Fibroblast of upper back skin (primary cell): ENCODE data around the gene CLDN10.
"Not testable (repeated sequence)": the region's sequence is repeated elsewhere in the genome, so short reads cannot be mapped to it uniquely, and the experiment has no call there.

Source experiments
- DNase-seq: peaks from one replicate; pipeline ENCODE4 v3.0.0-alpha.2; 2013

Gene CLDN10, protein sequence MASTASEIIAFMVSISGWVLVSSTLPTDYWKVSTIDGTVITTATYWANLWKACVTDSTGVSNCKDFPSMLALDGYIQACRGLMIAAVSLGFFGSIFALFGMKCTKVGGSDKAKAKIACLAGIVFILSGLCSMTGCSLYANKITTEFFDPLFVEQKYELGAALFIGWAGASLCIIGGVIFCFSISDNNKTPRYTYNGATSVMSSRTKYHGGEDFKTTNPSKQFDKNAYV

DNA sequence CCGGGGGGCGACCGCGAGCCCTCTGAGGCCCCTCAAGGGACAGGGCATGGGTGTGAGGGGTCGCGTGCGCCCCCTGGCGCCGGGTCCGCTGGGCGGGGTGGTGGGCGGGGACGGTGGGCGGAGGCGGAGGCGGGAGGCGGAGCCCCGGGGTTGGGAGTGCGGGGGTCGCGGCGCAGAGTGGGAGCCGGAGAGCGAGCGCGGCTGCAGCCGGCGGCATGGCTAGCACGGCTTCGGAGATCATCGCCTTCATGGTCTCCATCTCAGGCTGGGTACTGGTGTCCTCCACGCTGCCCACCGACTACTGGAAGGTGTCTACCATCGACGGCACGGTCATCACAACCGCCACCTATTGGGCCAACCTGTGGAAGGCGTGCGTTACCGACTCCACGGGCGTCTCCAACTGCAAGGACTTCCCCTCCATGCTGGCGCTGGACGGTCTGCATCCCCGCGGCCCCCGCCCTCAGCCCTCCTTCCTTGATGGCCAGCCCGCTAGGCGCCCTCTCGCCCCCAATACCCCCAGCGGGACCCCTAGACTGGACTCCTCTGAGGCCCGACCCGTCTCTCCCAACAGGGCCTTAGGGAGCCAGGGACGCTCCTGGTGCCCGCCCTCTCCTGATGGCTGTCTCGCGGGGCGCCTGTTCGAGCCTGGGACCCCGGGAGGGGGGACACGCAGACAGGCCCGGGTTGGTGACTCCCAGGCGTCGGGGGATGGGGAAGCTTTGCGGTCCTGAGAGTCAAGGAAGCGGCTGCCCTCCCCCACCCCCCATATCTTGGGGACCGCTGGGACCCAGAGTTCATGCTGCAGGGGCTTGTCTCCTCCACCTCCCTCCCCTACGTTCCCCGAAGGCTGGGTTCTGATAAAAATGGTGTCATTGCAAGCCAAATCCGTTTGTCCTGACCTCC is at the start of gene CLDN10:
Gene CLDN10 (plus strand): TSS at position 182 of the 903 bp plus-strand sequence. CDS start 34 bp downstream, at position 216.
- DNase-seq = no peak

DNA sequence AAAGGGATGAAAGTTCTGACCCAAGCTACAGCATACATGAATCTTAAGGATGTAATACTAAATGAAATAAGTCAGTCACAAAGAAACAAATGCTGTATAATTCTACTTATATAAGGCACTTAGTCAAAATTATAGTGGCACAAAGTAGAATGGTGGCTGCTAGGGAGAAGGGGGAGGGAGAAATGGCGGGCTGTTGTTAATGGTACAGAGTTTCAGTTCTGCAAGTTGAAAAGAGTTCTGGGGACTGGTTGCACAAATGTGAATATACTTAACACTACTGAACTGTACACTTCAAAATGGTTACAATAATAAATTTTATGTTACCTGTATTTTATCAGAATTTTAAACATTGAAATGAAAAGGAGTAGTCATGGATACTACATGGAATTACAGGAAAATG is 48.9 kb upstream of the CLDN10 start:
- no peak for DNase-seq

DNA sequence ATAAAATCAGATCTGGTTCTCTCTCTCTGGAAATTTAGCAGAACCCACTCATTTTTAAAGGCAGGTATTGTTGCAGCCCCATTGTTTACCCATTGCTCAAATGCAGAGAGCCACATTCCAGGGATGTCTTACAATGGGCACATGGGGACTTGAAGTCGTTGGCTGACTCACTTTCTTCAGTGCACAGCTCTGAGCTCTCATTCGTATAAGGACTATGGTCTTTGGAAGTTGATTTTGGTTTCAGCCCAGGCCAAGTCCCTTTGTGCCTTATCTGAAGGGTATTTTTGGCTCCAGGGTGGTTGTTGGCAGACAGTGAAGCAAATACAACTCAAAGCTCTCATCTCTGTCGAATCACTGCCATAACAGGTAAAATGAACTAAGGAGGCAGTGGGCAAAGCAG is 47.3 kb upstream of the CLDN10 start:
- DNase-seq = no peak

DNA sequence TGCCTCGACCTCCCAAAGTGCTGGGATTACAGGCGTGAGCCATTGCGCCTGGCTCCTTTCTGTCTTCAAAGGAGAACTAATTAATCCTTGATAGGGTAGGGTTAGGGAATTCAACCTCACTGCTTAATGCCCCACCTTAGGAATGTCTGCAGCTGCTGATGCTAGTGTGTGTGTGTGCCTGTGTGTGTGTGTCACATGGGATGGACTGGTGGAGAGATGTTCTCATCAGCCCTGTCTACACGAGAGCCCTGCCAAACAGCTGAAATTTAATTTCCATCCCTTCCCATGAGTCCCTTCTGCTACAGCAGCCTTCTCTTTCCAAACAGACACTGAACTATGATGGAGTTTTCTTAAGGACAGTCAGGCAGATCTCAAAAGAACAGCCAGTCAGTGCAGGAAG is 46.5 kb upstream of the CLDN10 start:
- no peak for DNase-seq

DNA sequence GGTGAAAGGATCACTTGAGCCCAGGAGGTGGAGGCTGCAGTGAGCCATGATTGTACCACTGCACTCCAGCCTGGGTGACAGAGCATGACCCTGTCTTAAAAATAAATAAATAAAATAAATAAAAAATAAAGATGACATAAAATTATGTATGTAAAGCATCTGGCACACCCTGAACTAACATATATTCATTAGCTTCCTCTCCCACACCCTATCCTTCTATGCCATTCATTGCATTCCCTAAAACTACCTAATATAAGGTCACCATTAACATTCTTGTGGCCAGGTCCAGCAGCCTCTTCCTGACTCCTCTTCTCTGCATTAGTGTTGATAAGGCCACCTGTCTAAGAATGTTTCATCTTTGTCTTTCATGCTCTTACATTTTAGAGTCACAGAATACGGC is 44.5 kb upstream of the CLDN10 start:
- DNase-seq = no peak

DNA sequence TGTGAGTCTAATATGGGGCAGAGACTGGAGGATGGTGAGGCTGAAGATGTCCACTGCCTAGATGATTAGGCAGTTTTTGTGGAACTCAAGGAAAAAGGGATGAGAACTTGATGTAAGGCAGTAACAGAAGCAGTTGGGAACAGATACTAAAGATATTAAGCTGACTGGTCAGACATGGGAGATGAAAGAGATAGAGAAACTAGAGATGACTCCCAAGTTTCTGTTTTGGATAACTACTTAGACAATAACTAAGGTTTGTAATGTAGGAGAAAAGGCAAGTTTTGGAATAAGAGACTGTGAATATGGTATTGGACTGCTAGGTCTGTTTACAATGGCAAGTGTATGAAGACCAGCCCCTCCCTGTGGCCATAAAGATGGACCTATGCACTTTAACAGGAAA is 43.5 kb upstream of the CLDN10 start:
- no peak for DNase-seq

DNA sequence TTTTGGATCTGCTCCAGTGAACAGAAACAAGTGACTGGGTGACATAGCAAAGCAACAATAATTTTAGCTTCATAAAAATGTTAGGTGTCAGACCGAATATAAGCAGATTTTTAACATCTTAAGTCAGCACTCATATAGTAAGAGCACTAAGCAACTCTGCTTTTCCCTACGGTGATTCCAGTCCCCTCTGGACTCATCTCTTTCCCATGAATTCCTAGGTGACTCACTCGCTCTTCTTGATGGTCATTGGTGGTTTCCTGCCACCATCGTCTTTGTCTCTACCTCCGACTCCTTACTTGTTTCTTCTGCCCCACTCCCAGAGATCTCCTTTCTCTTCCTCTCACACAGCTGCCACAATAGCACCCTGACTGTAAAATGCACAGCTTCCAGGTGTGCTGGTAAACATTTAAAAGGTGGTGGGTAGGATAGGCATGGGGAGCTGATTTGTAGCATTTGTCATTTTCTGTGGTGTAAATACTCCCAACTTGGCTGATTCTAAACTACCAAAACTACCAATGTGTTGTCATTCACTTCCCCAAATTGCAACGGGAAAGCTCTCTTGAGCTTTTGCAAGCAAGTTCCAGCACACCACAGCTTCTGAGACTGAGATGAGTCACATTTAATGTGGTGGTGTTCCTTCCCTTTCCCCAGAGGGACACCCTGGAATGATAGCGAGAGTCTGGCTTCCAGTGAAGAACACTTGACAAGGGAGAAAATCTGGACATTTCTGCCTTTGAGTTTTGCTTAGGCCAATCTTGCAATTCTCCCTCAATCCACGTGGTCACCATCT is 42.8 kb upstream of the CLDN10 start:
- peak; percentile 52 for DNase-seq

DNA sequence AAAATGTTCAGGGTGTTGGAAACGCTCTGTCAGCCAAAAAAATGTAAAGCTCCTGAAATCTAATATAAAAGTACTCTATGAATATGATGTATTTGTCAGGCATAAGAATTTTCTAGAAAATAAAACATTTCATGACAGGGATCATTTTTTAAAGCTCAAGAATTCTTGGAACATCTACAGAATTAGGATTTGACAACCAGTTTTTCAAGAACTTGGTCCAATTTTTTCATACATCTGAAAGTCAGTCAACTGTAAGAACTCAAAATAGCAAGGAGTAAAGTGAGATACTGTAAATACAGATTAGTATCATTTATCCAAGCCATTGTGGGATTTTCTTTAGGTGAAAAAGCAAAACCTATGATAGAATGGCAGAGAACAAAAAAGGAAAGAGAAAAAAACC is 41.6 kb upstream of the CLDN10 start:
- DNase-seq = no peak

DNA sequence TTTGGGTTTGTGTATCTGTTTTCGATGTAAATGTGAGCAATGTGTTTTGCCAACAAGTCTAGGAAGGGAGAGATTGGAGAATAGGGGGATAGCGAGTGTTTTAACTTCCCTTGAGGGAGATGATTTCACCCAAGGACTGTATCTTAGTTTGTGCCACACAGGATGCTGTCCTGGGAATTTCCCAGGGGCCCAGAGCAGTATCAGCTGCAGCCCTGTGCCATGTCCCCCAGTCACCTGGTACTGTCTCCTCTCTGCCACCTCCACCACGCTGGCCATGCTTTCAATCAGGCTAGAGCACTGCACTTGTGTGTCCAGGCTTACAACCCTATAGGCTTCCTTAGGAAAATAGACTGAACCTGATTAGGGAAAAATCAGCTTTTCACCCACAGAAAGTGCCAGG is 40.1 kb upstream of the CLDN10 start:
- no peak for DNase-seq

DNA sequence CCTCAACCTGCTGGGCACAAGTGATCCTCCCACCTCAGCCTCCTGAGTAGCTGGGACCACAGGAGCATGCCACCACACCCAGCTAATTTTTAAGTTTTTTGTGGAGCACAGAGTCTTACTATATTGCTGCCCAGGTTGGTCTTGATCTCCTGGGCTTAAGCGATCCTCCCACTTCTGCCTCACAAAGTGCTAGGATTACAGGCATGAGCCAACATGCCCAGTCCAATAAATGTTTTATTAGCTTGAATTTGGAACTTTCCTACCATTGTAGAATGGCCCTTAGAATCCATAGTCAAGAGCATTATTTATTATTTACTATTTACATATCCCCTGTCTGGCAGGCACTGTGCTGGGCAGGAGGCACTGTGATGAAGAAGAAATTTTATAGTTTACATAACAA is 39.6 kb upstream of the CLDN10 start:
- no peak for DNase-seq

DNA sequence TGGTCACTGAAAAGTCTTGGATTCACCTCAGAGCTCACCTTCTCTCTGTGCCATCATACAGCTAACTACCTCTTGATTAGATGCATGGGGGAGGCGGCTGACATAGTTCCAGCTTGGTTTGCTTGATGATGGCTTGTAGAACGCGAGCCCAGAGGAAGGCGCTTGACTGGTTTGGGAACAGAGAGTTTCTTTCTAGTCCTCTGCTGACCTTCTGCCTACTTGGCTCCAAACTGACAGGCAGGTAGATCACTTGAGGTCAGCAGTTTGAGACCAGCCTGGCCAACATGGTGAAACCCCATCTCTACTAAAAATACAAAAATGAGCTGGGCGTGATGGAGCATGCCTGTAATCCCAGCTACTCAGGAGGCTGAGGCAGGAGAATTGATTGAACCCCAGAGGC is 36.9 kb upstream of the CLDN10 start:
- DNase-seq = not testable (repeated sequence)

DNA sequence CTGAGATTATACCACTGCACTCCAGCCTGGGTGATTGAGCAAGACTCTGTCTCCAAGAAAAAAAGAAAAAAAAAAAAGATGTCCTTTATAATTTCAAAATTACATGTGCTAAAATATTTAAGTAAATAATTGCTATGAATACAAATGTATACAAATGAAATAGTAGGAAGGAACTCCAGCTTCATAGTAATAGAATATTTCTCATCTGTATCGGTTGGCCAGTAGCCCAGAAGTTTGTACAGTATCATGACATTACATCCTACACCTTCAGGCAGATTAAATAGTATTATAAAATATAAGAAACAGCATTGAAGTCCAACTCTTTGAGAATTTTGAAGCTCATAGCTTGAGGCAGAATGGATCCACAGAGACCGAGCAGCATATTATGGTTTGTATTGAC is 36.5 kb upstream of the CLDN10 start:
- DNase-seq = no peak

DNA sequence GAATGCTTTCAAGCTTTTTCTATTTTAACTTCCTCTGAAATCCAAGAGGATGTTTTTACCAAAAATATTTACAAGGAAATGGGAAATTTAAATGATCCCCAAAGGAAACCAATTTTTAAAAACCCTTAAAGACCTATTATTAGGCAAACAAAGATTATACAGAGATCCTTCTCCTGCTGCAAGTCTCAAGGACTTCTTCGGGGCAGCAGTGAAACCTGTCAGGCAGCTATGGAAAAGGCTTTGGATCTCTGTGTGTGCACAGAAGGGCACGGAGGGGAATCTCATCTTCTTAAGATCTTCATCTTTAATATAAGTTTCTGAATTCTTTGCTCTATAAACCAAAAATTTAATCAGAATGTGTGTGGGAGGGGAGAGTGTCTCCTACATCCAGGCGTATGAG is 36.0 kb upstream of the CLDN10 start:
- no peak for DNase-seq

DNA sequence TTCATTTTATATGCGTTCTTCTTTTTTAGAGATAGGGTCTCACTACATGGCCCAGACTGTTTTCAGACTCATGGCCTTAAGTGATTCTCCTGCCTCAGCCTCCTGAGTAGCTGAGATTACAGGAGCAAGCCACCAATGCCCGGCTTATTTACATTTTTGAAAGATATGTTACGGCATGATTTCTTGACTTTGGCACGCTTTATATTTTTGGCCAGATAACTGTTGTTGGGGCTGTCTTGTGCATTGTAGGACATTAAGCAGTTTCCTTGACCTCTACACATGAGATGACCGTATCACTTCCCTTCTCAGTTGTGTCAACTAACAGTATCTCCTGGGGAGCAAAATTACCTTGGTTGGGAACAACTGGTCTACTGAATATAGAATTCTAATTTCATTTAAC is 28.9 kb upstream of the CLDN10 start:
- DNase-seq = no peak

DNA sequence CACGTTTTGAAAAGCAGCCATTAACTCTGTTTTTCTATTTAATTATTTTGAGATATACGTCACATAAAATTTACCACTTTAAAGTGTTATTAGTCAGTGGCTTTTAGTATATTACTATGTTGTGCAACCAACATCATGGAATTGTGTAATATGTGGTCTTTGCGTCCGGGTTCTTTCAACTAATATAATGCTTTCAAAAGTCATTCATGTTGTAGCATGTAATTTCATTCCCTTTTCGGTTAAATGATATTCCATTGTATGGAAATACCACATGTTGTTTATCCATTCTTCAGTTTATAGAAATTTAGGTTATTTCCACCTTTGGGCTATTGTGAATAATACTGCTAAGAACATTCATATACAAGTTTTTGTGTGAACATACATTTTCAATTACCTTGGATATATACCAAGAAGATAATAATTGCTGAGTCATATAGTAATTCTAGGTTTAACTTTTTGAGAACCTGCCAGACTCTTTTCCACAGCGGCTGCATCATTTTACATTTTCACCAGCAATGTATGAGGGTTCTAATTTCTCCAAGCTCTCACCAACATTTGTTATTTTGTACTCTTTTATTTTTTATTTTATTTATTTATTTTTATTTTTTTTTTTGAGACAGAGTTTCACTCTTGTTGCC is 28.1 kb upstream of the CLDN10 start:
- DNase-seq = peak; percentile 35

DNA sequence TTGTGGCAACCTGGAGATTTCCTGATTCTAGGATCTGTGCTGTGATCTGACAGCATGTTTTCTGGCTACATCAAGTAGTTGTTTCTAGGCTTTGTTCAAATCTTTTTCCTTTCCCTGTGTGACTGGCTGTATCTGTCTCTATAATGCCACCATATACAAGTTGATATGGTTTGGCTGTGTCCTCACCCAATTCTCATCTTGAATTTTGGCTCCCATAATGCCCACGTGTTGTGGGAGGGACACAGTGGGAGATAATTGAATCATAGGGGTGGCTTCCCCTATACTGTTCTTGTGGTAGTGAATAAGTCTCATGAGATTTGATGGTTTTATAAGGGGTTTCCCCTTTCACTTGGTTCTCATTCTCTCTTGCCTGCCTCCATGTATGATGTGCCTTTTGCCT is 24.6 kb upstream of the CLDN10 start:
- DNase-seq = no peak

DNA sequence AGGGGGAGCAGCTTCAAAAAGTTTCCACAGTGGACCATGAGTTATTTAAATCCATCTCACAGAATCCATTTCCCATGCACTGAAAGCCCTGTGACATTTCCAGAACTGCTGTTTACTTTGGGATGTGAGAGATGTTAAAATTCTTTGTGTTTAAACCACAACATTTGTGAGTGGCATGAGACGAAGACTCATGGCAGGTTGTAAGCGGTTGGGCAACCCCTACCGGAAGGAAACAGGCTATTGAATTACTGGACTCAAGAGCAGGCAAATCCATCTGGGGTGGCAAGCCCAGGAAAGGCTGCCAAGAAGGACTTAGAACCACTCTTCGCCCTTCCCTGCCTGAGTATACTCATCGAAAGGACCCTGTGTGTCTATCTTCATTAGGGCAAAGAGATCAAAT is 22.3 kb upstream of the CLDN10 start:
- peak; percentile 17 for DNase-seq

DNA sequence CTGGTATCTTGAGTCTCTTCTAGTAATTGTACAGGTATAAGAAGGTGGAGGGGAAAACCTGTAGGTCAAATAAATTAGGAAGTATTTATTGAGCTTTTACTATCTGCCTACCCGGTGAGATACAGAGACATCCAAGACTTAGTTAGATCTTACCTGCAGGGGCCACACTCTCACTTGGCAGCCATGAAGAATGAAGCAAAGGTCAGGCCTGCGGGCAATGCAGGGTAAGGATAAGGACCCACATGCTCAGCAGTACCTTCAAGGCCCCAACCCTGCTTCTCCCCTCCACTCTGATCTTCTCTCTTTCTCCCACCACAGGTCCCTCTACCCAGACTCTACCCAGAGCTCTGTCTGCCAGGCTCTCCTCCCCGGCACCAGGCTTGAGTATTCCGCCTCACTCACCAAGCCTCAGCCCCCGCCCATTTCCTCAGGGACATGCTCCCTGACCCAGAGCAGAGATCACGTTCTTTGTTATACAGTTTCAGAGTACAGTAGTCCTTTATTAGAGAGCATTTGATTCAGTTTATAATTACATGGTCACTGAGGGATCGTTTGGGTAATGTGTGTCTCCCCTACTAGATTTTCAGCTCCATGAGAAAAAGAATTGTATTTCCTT is 18.9 kb upstream of the CLDN10 start:
- DNase-seq = no peak

DNA sequence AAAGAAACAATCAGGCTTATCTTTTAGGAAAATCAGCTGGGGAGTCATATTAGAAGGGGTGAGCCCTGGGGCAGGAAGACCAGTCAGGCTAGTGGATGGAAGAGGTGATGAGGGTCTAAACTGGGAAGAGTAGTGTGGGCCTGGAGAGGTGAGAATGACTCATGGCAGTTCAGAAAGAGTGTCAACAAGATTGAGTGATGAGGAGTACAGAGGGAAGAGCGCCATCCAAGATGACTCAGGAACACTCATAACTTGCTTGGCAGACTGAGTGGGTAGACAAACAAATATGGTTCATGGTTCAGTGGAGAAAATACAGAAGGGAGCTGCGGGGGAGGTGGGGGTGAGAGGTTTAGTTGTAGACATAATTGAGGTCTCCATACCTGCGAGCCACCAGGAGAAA is 17.3 kb upstream of the CLDN10 start:
- peak; percentile 67 for DNase-seq

DNA sequence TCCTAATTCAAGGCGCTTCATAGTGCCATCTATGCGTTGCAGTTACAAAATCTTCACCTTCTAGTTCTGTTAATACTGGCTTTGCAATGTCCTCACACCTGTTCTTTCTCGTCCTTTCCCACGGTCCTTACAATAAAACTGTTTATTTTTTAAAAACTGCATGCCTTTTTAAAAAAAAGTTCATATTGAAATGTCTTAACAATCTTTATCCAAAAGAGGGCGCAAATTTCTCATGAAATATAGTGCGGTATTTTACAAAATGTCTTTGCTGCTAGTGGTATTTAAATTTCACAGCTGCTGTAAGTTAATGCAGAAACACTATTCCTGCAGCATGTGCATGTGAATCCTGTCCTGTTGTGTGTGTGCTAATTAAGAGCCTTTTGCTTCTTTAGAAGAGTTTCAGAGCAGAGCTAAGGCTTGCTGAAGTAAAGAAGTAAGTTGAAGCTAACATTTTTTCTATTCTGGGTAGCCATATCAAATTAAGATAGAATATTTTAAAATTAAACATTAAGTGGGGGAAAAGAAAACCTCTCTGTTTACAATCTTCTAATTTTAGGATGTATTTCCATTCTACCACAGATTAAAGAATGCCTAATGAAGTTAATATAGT is 15.8 kb upstream of the CLDN10 start:
- peak; percentile 41 for DNase-seq

DNA sequence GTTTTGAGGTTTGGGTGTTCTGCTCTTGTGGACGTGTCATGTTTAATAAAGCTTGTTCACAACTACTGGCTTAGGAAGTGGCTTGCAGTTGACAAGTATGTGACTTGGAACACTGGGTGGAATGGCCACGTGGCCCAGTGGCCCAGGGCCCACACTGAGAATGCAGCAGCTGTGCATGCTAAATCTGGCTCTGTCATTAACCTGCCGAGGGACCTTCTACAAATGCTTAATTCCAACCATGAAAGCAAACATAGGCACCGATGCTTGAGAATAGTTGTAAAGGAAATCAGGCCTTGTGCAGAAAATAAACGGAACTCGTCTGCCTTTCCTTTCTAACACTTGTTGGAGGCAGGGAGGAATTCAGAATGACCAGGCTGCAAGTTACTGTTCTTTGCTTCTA is 11.6 kb upstream of the CLDN10 start:
- DNase-seq = no peak

DNA sequence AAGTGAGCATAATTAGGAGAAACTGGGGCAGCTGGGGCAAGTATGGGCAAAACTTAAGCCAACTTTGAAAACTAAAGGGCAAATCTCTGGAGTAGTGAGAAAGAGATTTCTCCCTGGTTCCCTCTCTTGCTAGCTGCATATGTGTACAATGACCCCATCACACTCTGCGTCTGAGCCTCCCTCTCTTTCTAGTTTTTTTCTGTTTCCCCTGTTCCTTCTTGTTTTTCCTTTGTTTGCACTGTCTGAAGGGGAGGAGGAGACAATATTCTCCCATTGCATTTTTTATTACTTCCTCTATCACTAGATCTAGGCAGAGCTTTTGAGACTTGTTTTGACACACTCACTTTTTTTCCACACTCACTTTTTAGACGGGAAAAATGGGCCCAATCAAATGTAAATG is 11.2 kb upstream of the CLDN10 start:
- DNase-seq = no peak
